ENCODE measurements around the gene RANBP9. TPM values are rescaled to one million over a fixed set of nuclear protein-coding genes. Genes with fewer than 3 reads are reported as not detected.

RANBP9 gene
- total RNA-seq, 4 donors from 2014 or later: 26.2 to 49.5 (median 31.3) TPM

DNA sequence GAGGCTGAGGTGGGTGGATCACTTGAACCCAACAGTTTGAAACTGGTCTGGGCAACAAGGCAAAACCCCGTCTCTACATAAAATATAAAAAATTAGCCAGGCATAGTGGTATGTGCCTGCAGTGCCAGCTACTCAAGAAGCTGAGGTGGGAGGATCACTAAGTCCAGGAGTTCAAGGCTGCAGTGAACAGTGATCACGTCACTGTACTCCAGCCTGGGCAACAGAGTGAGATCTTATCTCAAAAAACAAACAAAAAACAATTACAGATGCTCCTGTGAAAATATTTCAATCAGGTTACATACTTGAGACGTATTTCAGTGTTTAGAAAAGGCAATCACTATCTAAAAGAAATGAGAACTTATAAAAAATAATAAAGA, 33.8 kb downstream of the RANBP9 start:
- no peaks in the 10 kb centered on the region for H3K36me3 ChIP-seq
- H3K27me3 ChIP-seq: no peaks in the 10 kb centered on the region
- no peak for DNase-seq
- no peak overlapping the region for H3K27ac ChIP-seq
- H3K9me3 ChIP-seq: no peaks in the 10 kb centered on the region
- no peak overlapping the region for H3K4me3 ChIP-seq
- no peaks in the 10 kb centered on the region for H3K4me1 ChIP-seq
- TF ChIP-seq CTCF (IDR thresholded peaks at IDR 0.05) (no peak), POLR2A (IDR thresholded peaks at IDR 0.05) (no peak)

GRCh38 chr6:13676551-13677156, 35.0 kb downstream of the RANBP9 start:
- H3K36me3 ChIP-seq: no peaks in the 10 kb centered on the region
- H3K9me3 ChIP-seq: no peaks in the 10 kb centered on the region
- no peak overlapping the region for H3K27ac ChIP-seq
- DNase-seq: no peak
- no peak for TF ChIP-seq CTCF (IDR thresholded peaks at IDR 0.05)
- no peak for TF ChIP-seq POLR2A (IDR thresholded peaks at IDR 0.05)
- no peaks in the 10 kb centered on the region for H3K27me3 ChIP-seq
- H3K4me1 ChIP-seq: no peaks in the 10 kb centered on the region
- no peak overlapping the region for H3K4me3 ChIP-seq

GRCh38 chr6:13674533-13675190, 37.0 kb downstream of the RANBP9 start:
- H3K36me3 ChIP-seq: no peaks in the 10 kb centered on the region
- no peaks in the 10 kb centered on the region for H3K4me1 ChIP-seq
- H3K27me3 ChIP-seq: no peaks in the 10 kb centered on the region
- H3K9me3 ChIP-seq: no peaks in the 10 kb centered on the region
- H3K4me3 ChIP-seq: no peak overlapping the region
- no peak overlapping the region for H3K27ac ChIP-seq
- no peak for DNase-seq
- TF ChIP-seq CTCF (IDR thresholded peaks at IDR 0.05) (no peak), POLR2A (IDR thresholded peaks at IDR 0.05) (no peak)

GRCh38 chr6:13673825-13674444, 37.7 kb downstream of the RANBP9 start:
- Histone ChIP-seq H3K27ac (no peak overlapping the region), H3K36me3 (no peaks in the 10 kb centered on the region), H3K4me1 (no peaks in the 10 kb centered on the region), H3K9me3 (no peaks in the 10 kb centered on the region), H3K4me3 (no peak overlapping the region), H3K27me3 (no peaks in the 10 kb centered on the region)
- no peak for DNase-seq
- no peak for TF ChIP-seq CTCF (IDR thresholded peaks at IDR 0.05)
- TF ChIP-seq POLR2A (IDR thresholded peaks at IDR 0.05): no peak

DNA sequence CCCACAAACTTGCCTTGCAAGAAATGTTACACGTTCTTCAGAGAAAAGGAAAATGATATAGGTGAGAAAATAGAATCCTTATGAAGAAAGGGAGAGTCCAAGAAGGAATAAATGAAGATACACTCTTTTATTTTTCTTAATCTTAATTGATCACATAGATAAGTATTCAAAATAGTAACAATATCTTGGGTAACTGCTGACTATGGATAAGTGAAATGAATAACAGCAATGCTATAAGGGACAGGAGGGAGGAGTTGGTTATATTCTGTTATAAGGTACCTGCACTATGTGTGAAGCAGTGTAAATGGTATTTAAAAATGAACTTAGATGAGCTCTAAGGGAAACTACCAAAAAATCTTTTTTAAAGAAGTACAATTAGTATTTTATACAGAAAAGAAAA, 38.3 kb downstream of the RANBP9 start:
- no peaks in the 10 kb centered on the region for H3K9me3 ChIP-seq
- DNase-seq: no peak
- H3K27me3 ChIP-seq: no peaks in the 10 kb centered on the region
- no peaks in the 10 kb centered on the region for H3K4me1 ChIP-seq
- H3K4me3 ChIP-seq: no peak overlapping the region
- no peak overlapping the region for H3K27ac ChIP-seq
- H3K36me3 ChIP-seq: no peaks in the 10 kb centered on the region
- TF ChIP-seq POLR2A (IDR thresholded peaks at IDR 0.05): no peak
- TF ChIP-seq CTCF (IDR thresholded peaks at IDR 0.05): no peak
